Fibroblast of lung (primary cell): ENCODE data around the gene GPC3. TPM values are rescaled to one million over a fixed set of nuclear protein-coding genes. Genes with fewer than 3 reads are reported as not detected.

Experiments used
- DNase-seq, 2 donors: peaks; one replicate each; pipeline versions ENCODE4 v3.0.0 to v3.0.0-alpha.2; 2010; ENCODE audit warnings: low read depth in 2 of 2
- H2AFZ ChIP-seq: 2 replicates; pipeline ENCODE4 v1.5.1; 2012; ENCODE audit warnings: low read length, control low read depth, inconsistent platforms
- H3K27ac ChIP-seq: 2 replicates; pipeline ENCODE4 v1.5.1; 2011; ENCODE audit warnings: low read length, control low read depth; ENCODE audit not compliant: insufficient read depth
- H3K27me3 ChIP-seq: 2 replicates; pipeline ENCODE4 v1.5.1; 2011; ENCODE audit warnings: mild to moderate bottlenecking, low read length; ENCODE audit not compliant: control insufficient read depth, insufficient read depth
- H3K36me3 ChIP-seq: 2 replicates; pipeline ENCODE4 v1.5.1; 2011; ENCODE audit warnings: low read length; ENCODE audit not compliant: control insufficient read depth, insufficient read depth
- H3K4me1 ChIP-seq: 2 replicates; pipeline ENCODE4 v1.5.1; 2011; ENCODE audit warnings: low read length; ENCODE audit not compliant: control insufficient read depth, insufficient read depth; ENCODE audit errors: extremely low read depth
- H3K4me2 ChIP-seq: 2 replicates; pipeline ENCODE4 v1.5.1; 2011; ENCODE audit warnings: low read length, control low read depth; ENCODE audit not compliant: insufficient read depth; ENCODE audit errors: extremely low read depth
- H3K4me3 ChIP-seq, 4 experiments: fragments of 200-600 bp in 1 of 4; sonication (generic) in 1 of 4; replicated peaks in 1 of 4; 2 replicates each; pipeline ENCODE4 v1.5.1; 2011 to 2016; ENCODE audit warnings: low read length in 4 of 4, low read depth in 3 of 4, mild to moderate bottlenecking in 3 of 4, control low read depth in 2 of 4, inconsistent platforms in 1 of 4, mixed read lengths in 1 of 4; ENCODE audit not compliant: insufficient read depth in 1 of 4; ENCODE audit errors: control extremely low read depth in 1 of 4
- H3K79me2 ChIP-seq: 2 replicates; pipeline ENCODE4 v1.5.1; 2012; ENCODE audit warnings: mild to moderate bottlenecking, low read length, inconsistent platforms; ENCODE audit not compliant: control insufficient read depth, insufficient read depth
- H3K9ac ChIP-seq: 2 replicates; pipeline ENCODE4 v1.5.1; 2011; ENCODE audit warnings: mild to moderate bottlenecking, low read length, control low read depth; ENCODE audit not compliant: insufficient read depth
- H3K9me3 ChIP-seq: 2 replicates; pipeline ENCODE4 v1.5.1; 2012; ENCODE audit warnings: low read depth, low read length; ENCODE audit not compliant: control insufficient read depth, insufficient read depth
- H4K20me1 ChIP-seq: 2 replicates; pipeline ENCODE4 v1.5.1; 2011; ENCODE audit warnings: low read length; ENCODE audit not compliant: control insufficient read depth, insufficient read depth; ENCODE audit errors: extremely low read depth
- CTCF ChIP-seq, 2 donors: IDR thresholded peaks in 1 of 2; conservative IDR thresholded peaks in 1 of 2; 1 replicate in 1 of 2; 2 replicates in 1 of 2; pipeline ENCODE4 v1.5.1; 2011 to 2012; ENCODE audit warnings: low read length in 2 of 2, control low read depth in 1 of 2, inconsistent platforms in 1 of 2, low read depth in 1 of 2, mild to moderate bottlenecking in 1 of 2
- EZH2 ChIP-seq: IDR thresholded peaks from 2 replicates; pipeline ENCODE4 v1.5.1; 2012; ENCODE audit warnings: low read length, control low read depth, mild to moderate bottlenecking; ENCODE audit errors: missing control alignments
- polyA plus RNA-seq, 2 donors: library from polyadenylated mRNA; depleted of rRNA in 1 of 2; stranded (reverse) in 1 of 2; unstranded in 1 of 2; fragments of >200 nt; gene quantifications; 2 replicates each; pipeline ENCODE4 v1.2.1, GENCODE V29; 2011 to 2012; ENCODE audit warnings: missing spikeins in 1 of 2
- total RNA-seq: library from RNA; depleted of rRNA; stranded (reverse); fragments of >200 nt; gene quantifications from 2 replicates; pipeline ENCODE4 v1.2.1, GENCODE V29; 2014

Gene GPC3
- total and polyA plus RNA-seq, 2 donors (not counting 1 experiment from before 2014, with no cell fraction given): 6.4 to 7.1 TPM

GRCh38 chrX:133836561-133836960, 148.8 kb downstream of the GPC3 start:
- TF ChIP-seq EZH2: no peak
- TF ChIP-seq CTCF (conservative IDR thresholded peaks at IDR 0.05 in 1 of 2, IDR thresholded peaks at IDR 0.05 in 1 of 2; ENCODE audit: low read depth in 1 of 2, low read length in 2 of 2): no peak
- Histone ChIP-seq H3K36me3 (no peaks in the 10 kb centered on the region), H3K9me3 (no peaks in the 10 kb centered on the region), H3K79me2 (no peaks in the 10 kb centered on the region), H3K27ac (no peak overlapping the region), H4K20me1 (no peaks in the 10 kb centered on the region), H3K4me3 (no peak overlapping the region), H2AFZ (no peak overlapping the region), H3K4me1 (no peaks in the 10 kb centered on the region), H3K27me3 (no peaks in the 10 kb centered on the region), H3K4me2 (no peak overlapping the region), H3K9ac (no peak overlapping the region)
- DNase-seq: no peak

DNA sequence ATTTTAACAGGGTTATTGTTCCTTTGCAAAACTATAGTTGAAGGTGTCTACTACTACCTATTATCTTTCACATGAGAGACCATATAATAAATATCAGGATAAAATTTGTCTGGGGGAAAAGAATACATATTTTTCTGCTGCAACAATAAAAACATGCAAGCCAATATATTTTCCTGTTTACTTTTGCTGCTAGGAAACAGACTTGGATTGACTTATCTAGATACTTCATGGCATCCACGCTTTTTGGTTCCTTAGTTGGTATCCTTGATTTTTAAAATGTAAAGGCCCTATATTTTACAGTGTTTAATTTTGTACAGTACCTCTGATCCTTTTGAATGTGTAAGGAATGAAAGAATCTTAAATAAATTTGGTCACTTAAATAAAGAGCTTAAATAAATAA, 150.6 kb downstream of the GPC3 start:
- Histone ChIP-seq H3K27me3 (no peaks in the 10 kb centered on the region), H3K4me2 (no peak overlapping the region), H2AFZ (no peak overlapping the region), H3K9ac (no peak overlapping the region), H3K4me3 (no peak overlapping the region), H3K9me3 (no peaks in the 10 kb centered on the region), H4K20me1 (no peaks in the 10 kb centered on the region), H3K4me1 (no peaks in the 10 kb centered on the region), H3K36me3 (no peaks in the 10 kb centered on the region), H3K79me2 (no peaks in the 10 kb centered on the region), H3K27ac (no peak overlapping the region)
- TF ChIP-seq CTCF (conservative IDR thresholded peaks at IDR 0.05 in 1 of 2, IDR thresholded peaks at IDR 0.05 in 1 of 2; ENCODE audit: low read depth in 1 of 2, low read length in 2 of 2) (no peak), EZH2 (no peak)
- no peak for DNase-seq

DNA sequence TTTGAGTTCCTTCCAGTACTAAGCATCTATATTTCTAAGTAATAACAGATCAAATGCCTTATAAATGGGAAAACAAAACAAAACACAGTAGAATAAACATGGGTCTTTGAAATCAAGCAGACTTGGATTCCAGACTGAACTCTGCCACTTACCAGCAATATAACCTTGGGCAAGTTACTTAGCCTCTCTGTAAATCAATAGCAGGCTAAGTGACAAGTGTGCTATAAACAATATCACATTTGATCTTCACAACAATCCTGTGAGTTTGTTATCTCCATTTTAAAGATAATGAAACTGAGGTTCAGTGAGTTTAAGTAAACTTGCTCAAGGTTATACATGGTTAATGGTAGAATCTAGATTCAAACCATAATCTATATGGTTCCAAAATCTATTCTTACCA, 165.8 kb downstream of the GPC3 start:
- Histone ChIP-seq H3K9me3 (no peaks in the 10 kb centered on the region), H3K9ac (no peak overlapping the region), H4K20me1 (no peaks in the 10 kb centered on the region), H3K27ac (no peak overlapping the region), H2AFZ (no peak overlapping the region), H3K36me3 (no peaks in the 10 kb centered on the region), H3K4me2 (no peak overlapping the region), H3K4me3 (no peak overlapping the region), H3K27me3 (no peaks in the 10 kb centered on the region), H3K4me1 (no peaks in the 10 kb centered on the region), H3K79me2 (no peaks in the 10 kb centered on the region)
- DNase-seq: no peak
- TF ChIP-seq EZH2: no peak
- no peak for TF ChIP-seq CTCF (conservative IDR thresholded peaks at IDR 0.05 in 1 of 2, IDR thresholded peaks at IDR 0.05 in 1 of 2; ENCODE audit: low read depth in 1 of 2, low read length in 2 of 2)
